Skeletal muscle tissue (tissue), 4 donors: ENCODE data around the gene TRIM42. TPM values are rescaled to one million over a fixed set of nuclear protein-coding genes. Genes with fewer than 3 reads are reported as not detected.

Experiments
- H3K27ac ChIP-seq: one replicate; pipeline ENCODE4 v1.7.0; 2013; ENCODE audit warnings: mild to moderate bottlenecking, low read depth, low read length, inconsistent platforms
- H3K27me3 ChIP-seq, 3 donors: one replicate each; pipeline ENCODE4 v1.7.0; 2013; ENCODE audit warnings: low read length in 3 of 3; ENCODE audit not compliant: control insufficient read depth in 3 of 3, insufficient read depth in 3 of 3
- H3K36me3 ChIP-seq, 3 donors: one replicate each; pipeline ENCODE4 v1.7.0; 2013; ENCODE audit warnings: low read length in 3 of 3; ENCODE audit not compliant: control insufficient read depth in 3 of 3, insufficient read depth in 3 of 3
- H3K4me1 ChIP-seq, 3 donors: one replicate each; pipeline ENCODE4 v1.7.0; 2013; ENCODE audit warnings: low read length in 3 of 3, mild to moderate bottlenecking in 3 of 3; ENCODE audit not compliant: control insufficient read depth in 3 of 3, insufficient read depth in 3 of 3
- H3K4me3 ChIP-seq, 3 donors: one replicate each; pipeline ENCODE4 v1.7.0; 2013; ENCODE audit warnings: low read length in 3 of 3
- H3K9ac ChIP-seq, 3 donors: one replicate each; pipeline ENCODE4 v1.7.0; 2013; ENCODE audit warnings: low read length in 3 of 3, mild to moderate bottlenecking in 3 of 3, moderate library complexity in 2 of 3, low read depth in 1 of 3
- H3K9me3 ChIP-seq, 3 donors: one replicate each; pipeline ENCODE4 v1.7.0; 2013; ENCODE audit warnings: low read length in 3 of 3; ENCODE audit not compliant: control insufficient read depth in 3 of 3
- total RNA-seq: library from RNA; depleted of rRNA; stranded (reverse); fragments of >200 nt; gene quantifications from one replicate; pipeline ENCODE4 v1.2.3, GENCODE V29; 2014
- donor health status: Osteomylitis.

Gene TRIM42
- total RNA-seq, 1 donor from 2014 or later, result not detected

- H3K27ac ChIP-seq, result no peak overlapping the region
- no peaks in the 10 kb centered on the region for H3K9me3 ChIP-seq
- no peaks in the 10 kb centered on the region for H3K4me1 ChIP-seq
- no peak overlapping the region for H3K9ac ChIP-seq
- H3K4me3 ChIP-seq, result no peak overlapping the region
- H3K36me3 ChIP-seq, result no peaks in the 10 kb centered on the region
- no peaks in the 10 kb centered on the region for H3K27me3 ChIP-seq
Measured at GRCh38 chr3:140682586-140682985, 4.7 kb downstream of the TRIM42 start.

GRCh38 chr3:140686128-140686527, 8.3 kb downstream of the TRIM42 start:
- Histone ChIP-seq H3K9ac (no peak overlapping the region), H3K4me3 (no peak overlapping the region), H3K9me3 (no peaks in the 10 kb centered on the region), H3K4me1 (no peaks in the 10 kb centered on the region), H3K36me3 (no peaks in the 10 kb centered on the region), H3K27ac (no peak overlapping the region), H3K27me3 (no peaks in the 10 kb centered on the region)

- Histone ChIP-seq H3K4me1 (no peaks in the 10 kb centered on the region), H3K9me3 (no peaks in the 10 kb centered on the region), H3K27ac (no peak overlapping the region), H3K4me3 (no peak overlapping the region), H3K36me3 (no peaks in the 10 kb centered on the region), H3K27me3 (no peaks in the 10 kb centered on the region), H3K9ac (no peak overlapping the region)
Measured at GRCh38 chr3:140686948-140687347, 9.1 kb downstream of the TRIM42 start.

- Histone ChIP-seq H3K9me3 (no peaks in the 10 kb centered on the region), H3K27ac (no peak overlapping the region), H3K36me3 (no peaks in the 10 kb centered on the region), H3K4me3 (no peak overlapping the region), H3K27me3 (no peaks in the 10 kb centered on the region), H3K9ac (no peak overlapping the region), H3K4me1 (no peaks in the 10 kb centered on the region)
Measured at GRCh38 chr3:140695361-140696061, 17.6 kb downstream of the TRIM42 start.

GRCh38 chr3:140699516-140700231, 21.8 kb downstream of the TRIM42 start:
- Histone ChIP-seq H3K27ac (no peak overlapping the region), H3K27me3 (no peaks in the 10 kb centered on the region), H3K9me3 (no peaks in the 10 kb centered on the region)

GRCh38 chr3:140702281-140702680, 24.4 kb downstream of the TRIM42 start:
- no peaks in the 10 kb centered on the region for H3K9me3 ChIP-seq

More at GRCh38 chr3:140699516-140700231, 21.8 kb downstream of the TRIM42 start:
- no peaks in the 10 kb centered on the region for H3K4me1 ChIP-seq
- no peak overlapping the region for H3K4me3 ChIP-seq
- H3K36me3 ChIP-seq, result no peaks in the 10 kb centered on the region
- no peak overlapping the region for H3K9ac ChIP-seq

GRCh38 chr3:140703496-140703895, 25.6 kb downstream of the TRIM42 start:
- Histone ChIP-seq H3K4me1 (peaks cover 0 to 3% (median 0%) of the 10 kb centered on the region in 3 donors), H3K36me3 (no peaks in the 10 kb centered on the region), H3K4me3 (no peak overlapping the region), H3K9me3 (no peaks in the 10 kb centered on the region), H3K27ac (no peak overlapping the region), H3K9ac (no peak overlapping the region), H3K27me3 (no peaks in the 10 kb centered on the region)

More at GRCh38 chr3:140702281-140702680, 24.4 kb downstream of the TRIM42 start:
- Histone ChIP-seq H3K4me3 (no peak overlapping the region), H3K27me3 (no peaks in the 10 kb centered on the region), H3K4me1 (no peaks in the 10 kb centered on the region), H3K9ac (no peak overlapping the region), H3K27ac (no peak overlapping the region), H3K36me3 (no peaks in the 10 kb centered on the region)

GRCh38 chr3:140704733-140705132, 26.9 kb downstream of the TRIM42 start:
- Histone ChIP-seq H3K9me3 (no peaks in the 10 kb centered on the region), H3K4me1 (peaks cover 0 to 4% (median 0%) of the 10 kb centered on the region in 3 donors), H3K9ac (no peak overlapping the region), H3K27ac (no peak overlapping the region), H3K36me3 (no peaks in the 10 kb centered on the region), H3K4me3 (no peak overlapping the region), H3K27me3 (no peaks in the 10 kb centered on the region)

GRCh38 chr3:140705954-140706353, 28.1 kb downstream of the TRIM42 start:
- no peaks in the 10 kb centered on the region for H3K27me3 ChIP-seq
- no peaks in the 10 kb centered on the region for H3K9me3 ChIP-seq
- no peak overlapping the region for H3K27ac ChIP-seq
- H3K4me1 ChIP-seq, result peaks cover 0 to 4% (median 0%) of the 10 kb centered on the region in 3 donors
- H3K4me3 ChIP-seq, result no peak overlapping the region
- H3K9ac ChIP-seq, result no peak overlapping the region
- no peaks in the 10 kb centered on the region for H3K36me3 ChIP-seq

GRCh38 chr3:140706360-140706759, 28.5 kb downstream of the TRIM42 start:
- Histone ChIP-seq H3K4me1 (peaks cover 0 to 4% (median 0%) of the 10 kb centered on the region in 3 donors), H3K27ac (no peak overlapping the region), H3K9ac (no peak overlapping the region), H3K4me3 (no peak overlapping the region), H3K36me3 (no peaks in the 10 kb centered on the region), H3K27me3 (no peaks in the 10 kb centered on the region), H3K9me3 (no peaks in the 10 kb centered on the region)
